CD4-positive, alpha-beta T cell treated with Interleukin-6 at 100 ng/mL for 8 hours (primary cell): ENCODE measurements around the gene UBR3.
"Not testable (repeated sequence)": the region's sequence is repeated elsewhere in the genome, so short reads cannot be mapped to it uniquely, and the experiment has no call there.

Experiments used
- DNase-seq: peaks from one replicate; pipeline ENCODE4 v3.0.0-alpha.2; 2020; ENCODE audit warnings: mixed read lengths, low spot score

Gene UBR3

DNA sequence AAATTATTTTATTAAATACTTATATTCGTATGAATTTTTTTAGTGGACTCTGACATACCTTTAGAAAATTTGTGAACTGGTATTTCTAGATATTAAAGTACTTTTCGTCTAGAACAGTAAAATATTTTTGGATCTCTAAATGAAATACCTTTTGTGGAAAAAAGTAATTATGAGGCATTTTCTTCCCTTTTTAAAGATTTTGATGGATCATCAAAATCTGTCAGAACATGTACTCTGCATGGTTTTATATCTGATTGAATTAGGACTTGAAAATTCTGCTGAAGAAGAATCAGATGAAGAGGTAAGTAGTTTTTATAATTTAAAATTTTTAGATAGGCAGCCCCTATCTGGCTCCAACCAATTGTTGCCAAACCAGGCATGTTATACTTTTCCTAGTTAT lies 118.8 kb downstream of the UBR3 start:
- no peak for DNase-seq

DNA sequence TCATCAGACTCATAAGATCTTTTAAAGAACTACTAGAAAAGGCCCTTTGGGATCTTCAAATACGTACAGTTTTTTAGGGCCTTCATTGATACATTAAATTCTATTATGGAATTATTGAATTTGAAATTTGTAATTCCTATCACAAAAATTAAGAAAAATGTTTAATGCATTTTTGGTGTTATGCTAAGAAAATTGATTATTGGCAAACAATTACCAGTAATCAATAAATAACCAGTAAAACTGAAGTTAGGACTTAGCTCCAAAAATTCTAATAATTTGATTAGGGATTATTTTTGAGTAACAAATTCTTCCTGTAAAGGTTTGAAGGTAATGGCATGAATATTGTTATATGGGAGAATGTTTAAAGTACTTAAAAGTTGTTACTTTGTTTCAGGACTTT lies 119.3 kb downstream of the UBR3 start:
- no peak for DNase-seq

DNA sequence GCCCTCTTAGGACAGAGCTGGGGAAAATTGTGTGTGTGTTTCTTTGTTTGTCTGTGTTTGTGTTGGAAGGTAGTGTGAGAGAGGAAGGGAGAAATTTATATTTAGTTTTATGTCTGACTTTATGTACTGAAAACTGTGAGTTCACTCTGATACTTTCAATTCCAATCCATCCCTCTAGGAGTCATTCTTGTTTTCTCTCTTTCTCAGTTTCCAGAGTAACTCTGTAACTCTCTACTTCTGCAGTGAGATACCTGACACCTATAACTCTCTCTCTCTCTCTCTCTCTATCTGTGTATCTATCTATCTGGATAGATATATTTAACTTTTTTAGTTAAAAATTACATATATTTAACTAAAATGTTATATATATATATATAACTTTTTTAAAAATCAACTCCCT lies 128.7 kb downstream of the UBR3 start:
- no peak for DNase-seq

DNA sequence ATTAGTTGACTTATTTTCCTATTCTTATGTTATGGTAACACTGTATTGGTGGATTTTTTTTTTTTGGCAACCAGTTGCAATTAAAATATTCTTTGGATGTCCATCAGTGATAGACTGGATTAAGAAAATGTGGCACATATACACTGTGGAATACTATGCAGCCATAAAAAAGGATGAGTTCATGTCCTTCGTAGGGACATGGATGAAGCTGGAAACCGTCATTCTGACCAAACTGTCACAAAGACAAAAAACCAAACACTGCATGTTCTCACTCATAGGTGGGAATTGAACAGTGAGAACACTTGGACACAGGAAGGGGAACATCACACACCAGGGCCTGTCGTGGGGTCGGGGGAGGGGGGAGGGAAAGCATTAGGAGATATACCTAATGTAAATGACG lies 130.0 kb downstream of the UBR3 start:
- DNase-seq: not testable (repeated sequence)

DNA sequence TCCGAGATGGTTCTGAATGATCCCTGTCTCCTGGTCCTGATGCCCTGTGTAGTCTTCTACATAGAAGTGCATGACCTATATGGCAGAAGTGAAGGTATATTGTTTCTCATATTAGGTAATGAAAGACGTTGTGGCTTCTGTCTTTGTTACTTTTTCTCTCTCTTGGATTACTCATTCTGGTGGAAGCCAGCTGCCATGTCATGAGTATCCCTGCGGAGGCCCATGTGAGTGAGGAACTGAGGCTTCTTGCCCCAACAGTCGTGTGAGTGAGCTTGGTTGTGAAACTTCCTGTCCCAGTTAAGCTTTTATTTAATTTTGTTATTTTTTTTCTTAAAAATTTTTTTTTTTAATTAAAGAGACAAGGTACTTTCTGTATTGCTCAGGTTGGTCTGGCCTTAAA lies 134.7 kb downstream of the UBR3 start:
- DNase-seq: no peak

DNA sequence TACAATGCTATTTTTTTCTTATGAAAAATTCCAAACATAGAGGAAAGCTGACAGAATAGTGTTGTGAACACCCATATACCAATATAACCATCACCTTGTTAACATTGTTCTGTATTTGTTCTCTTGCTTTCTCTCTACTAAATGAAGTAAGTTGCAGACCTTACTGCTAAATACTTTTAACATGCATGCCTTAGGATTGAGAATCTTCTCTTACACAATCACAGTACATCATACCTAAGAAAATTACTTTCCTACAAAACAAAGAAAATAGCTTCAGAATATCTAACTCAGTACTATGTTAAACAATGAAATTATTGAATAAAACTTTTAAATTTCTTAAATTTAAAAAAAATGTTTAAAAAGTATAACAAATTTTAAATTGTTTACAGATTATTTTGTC lies 136.5 kb downstream of the UBR3 start:
- no peak for DNase-seq

DNA sequence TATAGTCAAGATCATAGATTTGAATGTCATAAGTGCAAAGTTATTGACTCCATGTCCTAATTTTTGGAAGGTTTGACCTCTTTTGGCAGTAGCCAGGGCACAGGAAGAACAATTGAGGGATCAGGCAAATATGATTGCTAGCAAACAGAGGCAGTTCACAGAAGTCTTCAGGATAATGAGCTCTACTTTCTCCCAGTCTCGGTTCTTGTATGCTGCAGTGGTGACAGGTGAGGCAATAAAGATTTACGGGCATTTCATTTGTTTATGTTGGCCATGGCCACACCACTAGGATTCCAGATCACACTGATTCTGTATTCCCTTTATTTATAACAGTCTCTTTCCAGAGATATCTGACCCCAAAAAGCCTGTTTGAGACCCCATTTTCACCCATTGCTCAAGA lies 137.5 kb downstream of the UBR3 start:
- DNase-seq: no peak

DNA sequence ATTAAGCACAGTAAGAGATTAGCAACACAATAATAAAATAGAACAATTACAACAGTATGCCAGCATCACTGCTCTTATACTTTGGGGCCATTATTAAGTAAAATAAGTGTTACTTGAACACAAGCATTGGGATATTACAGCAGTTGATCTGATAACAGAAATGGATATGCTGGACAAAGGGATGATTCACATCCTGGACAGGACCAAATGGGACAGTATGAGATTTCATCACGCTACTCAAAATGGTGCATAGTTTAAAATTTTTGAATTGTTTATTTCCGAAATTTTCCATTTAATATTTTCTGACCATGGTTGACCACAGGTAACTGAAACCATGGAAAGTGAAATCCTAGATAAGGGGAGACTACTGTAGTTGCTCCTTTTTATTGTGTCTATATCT lies 138.2 kb downstream of the UBR3 start:
- no peak for DNase-seq

DNA sequence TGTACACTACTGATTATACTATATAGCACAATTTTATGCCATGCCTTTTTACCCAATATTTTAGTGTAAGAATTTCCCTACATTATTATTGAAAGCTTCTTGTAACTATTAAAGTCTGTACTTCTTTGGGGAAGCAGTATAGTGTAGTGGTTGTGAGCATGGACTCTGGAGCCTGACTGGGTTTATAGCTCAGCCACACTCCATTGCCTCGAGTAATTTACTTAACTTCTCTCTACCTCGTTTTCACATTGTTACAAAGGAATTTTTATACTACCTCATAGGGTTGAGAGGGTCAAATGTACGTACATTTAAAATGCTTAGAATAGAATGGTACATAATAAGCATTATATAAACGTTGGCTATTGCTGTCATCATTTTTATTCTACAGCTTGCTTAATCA lies 139.2 kb downstream of the UBR3 start:
- no peak for DNase-seq

DNA sequence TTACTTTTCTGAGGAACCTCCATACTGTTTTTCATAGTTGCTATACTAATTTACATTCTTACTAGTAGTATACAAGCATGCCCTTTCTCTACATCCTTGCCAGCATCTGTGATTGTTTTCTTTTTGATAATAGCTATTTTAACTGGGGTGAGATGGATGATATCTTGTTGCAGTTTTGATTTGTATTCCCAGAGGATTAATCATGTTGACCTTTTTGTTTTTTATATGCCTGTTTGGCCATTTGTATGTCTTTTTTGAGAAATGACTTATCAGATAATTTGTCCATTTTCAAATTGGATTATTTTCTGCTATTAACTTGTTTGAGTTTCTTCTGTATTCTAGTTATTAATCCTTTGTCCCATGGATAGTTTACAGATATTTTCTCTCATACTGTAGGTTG lies 141.5 kb downstream of the UBR3 start:
- no peak for DNase-seq

DNA sequence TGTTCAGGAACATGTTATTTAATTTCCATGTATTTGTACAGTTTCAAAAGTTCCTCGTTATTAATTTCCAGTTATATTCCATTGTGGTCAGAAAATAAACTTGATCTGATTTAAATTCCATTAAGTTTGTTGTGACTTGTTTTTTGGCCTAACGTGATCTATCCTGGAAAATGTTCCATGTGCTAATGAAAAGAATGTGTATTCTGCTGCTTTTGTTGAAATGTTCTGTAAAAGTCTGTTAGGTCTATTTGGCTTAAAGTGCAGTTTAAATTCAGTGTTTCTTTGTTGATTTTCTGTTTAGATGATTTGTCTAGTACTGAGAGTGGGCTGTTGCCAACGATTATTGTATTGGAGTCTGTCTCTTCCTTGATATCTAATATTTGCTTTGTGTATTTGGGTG lies 148.0 kb downstream of the UBR3 start:
- DNase-seq: no peak

DNA sequence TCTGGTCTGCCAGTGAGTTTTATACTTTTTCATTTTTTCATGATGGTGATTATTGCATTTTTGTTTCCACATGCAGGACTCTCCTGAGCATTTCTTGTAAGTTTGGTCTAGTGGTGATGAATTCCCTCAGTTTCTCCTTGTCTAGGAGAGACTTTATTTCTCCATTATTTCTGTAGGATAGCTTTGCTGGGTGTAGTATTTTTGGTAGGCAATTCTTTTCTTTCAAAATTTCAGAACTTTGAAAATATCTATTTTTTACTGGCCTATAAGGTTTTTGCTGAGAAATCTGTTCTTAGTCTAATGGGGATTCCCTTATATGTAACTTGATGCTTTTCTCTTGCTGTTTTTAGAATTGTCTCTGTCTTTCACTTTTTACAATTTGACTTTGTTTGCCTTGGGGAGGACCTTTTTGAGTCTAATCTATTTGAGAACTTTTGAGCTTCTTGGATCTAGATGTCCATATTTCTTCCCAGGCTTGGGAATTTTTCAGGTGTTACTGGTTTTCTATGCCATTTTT lies 149.1 kb downstream of the UBR3 start:
- DNase-seq: no peak

DNA sequence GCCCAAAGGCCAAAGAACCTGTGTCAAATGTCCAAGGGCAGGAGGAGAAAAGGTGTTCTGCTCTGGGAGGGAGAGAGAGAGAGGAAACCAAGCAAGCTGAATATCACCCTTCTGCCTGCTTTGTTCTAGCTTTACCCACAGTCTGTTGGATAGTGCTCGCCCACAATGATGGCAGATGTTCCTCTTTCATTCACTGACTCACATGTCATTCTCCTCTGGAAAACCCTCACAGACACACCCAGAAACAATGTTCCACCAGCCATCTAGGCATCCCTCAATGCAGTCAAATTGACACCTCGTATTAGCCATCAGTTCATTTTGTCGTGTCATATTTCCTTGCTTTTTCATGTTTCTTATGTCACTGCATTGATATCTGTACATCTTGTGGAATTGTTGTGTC lies 150.3 kb downstream of the UBR3 start:
- no peak for DNase-seq

DNA sequence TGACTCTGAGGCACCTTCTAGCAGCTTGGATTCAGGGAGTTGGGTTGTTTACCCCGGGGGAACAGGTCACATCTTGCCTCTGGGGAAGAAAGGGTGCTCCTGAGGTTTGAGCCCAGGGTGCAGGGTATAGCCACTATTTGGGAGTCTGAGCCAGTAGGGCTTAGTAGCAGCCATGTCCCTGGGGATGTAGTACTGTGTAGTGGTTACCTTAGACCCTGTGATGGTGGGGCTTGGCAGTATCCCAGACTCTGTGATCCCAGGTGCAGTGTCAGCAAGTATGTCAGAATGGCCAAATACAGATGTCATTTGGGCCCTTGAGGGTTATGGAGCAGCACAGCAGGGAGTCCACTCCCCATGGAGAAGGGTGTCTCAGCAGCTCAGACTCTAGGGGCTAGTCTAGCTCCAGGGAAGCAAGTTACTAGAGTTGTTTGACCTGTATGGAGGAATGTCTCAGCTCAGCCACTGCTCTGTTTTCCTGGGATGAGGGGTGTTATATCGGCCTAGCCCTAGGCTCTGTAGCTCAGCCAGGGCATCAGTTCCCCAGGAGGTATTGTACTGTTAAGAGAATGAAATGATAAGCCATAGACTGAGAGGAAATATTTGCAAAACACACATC lies 151.3 kb downstream of the UBR3 start:
- DNase-seq: no peak

DNA sequence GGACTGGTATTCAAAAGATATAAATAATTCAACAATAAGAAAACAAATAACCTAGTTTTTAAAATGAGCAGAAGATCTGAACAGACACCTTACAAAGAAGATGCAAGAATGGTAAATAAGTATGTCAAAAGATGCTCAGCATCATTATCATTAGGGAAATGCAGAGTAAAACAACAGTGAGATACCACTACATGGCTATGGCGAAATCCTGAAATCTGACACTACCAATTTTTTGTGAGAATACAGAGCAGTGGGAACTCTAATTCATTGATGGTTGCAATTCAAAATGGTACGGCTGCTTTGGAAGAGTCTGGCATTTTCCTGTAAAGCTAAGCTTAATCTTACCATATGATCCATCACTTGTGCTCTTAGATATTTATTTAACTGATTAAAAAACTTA lies 151.8 kb downstream of the UBR3 start:
- DNase-seq: no peak

DNA sequence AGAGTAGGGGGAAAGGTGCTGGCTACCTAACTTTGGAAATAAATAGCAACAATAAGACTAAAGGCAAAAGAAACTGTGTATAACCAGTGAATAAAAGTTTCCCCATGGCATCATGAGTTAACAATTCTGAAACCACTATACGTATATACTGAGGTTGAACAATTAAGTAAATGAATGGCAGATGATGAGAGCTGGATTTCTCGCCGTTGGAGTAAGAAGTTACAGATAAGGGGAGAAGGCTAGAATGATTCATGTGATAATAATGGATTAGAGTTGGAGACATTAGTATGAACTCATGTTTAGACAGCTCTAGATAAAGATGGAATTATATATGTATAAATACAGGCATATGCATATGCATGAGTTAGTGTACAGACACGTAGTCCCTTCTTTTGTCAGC lies 152.7 kb downstream of the UBR3 start:
- DNase-seq: no peak

DNA sequence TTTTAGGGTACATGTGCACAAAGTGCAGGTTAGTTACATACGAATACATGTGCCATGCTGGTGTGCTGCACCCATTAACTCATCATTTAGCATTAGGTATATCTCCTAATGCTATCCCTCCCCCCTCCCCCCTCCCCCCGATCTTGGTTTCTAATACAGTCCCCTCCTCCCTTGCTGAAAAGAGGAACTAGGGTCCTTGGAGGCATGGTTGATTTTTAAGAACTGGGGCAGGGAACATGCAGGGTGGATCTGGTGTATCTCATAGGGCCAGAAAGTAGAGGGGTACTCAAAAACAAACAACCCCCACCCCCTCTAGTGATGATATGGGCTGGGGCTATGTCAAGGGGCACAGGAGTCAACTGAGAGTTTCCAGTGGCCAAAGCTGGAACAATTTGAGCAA lies 153.4 kb downstream of the UBR3 start:
- no peak for DNase-seq

DNA sequence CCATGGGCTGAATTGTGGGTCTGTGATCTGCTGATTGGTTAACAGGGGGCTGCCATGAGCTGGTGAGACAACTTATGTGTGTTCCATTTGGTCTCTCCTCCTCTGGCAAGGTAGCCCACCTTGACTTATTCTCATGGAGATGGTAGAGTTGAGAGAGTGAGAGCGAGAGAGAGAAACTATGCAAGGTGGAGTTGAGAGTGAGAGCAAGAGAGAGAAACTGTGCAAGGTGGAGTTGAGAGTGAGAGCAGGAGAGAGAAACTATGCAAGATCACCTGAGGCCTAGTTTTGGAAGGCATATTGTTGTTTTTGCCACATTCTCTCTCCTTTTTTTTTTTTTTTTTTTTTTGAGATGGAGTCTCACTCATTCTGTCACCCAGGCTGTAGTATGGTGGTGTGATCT lies 155.7 kb downstream of the UBR3 start:
- DNase-seq: no peak

DNA sequence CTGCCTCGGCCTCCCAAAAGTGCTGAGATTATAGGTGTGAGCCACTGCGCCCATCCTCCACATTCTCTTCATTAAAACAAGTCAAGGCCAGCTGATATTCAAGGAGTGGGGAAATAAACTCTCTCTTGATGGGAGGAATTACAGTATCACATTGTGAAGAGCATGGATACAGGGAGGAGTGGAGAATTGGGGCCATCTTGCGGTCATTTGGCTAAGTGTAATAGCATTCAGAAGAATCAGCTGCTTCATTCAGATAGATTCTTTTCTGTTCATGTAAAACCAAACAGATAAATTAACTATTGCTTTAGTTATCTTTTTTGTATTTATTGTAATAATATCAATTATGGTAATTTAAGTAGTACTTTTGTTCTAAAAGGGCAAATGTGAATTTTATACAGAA lies 156.3 kb downstream of the UBR3 start:
- no peak for DNase-seq

DNA sequence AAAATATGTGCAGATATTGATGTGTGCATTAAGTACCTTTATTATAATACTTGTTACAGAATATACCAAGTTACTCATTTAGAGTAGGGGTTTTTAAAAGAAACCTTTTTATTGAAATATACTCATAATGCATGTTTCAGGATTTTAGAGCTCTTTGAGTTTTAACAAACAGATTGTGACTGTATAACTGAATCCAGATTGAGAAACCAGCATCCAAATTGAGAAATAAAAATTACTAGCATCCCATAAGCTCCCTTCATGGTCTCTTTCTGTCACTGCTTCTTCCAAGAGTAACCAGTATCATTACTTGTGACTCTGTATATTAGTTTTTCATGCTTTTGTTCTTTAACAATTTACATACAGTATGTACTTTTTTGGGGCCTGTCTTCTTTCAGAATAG lies 156.9 kb downstream of the UBR3 start:
- no peak for DNase-seq

DNA sequence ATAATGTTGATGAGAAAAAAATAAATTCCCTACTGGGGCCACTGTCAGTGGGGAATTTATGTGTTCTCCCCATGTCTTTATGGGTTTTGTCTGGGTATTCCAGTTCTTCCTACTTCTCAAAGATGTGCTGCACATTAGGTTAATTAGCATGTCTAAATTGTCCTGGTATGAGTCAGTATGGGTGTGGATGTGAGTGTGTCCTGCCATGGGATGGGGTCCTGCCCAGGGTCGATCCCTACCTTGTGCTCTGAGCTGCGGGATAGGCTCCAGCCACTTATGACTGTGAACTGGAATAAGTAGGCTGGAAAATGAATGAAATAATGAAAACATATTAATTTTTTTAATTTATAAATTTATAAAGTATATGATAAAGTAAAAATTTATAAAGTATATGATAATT lies 167.5 kb downstream of the UBR3 start:
- no peak for DNase-seq

DNA sequence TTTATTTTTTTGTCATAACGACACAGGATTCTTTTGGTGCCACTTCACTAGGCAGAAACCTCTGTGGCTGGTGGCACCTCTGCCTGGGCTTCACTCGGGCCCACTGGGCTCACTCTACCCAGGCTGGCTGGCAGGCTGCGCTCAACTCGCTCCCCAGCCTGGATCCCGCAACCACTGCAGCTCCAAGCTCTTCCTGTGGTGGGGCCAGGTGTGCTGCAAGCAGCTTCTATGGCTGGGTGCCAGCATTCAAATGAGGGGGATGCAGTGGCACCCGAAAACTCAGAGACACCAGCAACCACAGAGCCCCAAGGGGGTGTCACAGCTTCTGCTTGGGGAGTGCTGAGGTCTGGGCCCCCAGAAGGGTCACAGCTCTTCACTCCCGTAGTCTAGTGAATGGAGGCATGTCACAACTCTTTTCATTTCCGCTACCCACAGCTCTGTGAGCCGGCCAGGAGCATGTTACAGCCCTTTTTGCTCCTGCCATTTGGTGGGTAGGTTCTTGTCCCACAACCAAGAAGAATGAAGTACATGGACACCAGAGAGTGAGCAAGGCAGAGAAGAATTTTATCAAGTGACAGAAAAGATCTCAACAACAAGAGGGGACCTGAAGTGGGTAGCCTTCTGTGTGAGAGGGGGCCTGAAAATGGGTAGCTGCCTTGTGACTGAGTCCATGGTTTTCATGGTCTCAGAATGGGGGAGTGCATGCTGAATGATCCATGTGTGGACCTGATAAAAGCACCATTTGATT lies 170.1 kb downstream of the UBR3 start:
- DNase-seq: no peak

DNA sequence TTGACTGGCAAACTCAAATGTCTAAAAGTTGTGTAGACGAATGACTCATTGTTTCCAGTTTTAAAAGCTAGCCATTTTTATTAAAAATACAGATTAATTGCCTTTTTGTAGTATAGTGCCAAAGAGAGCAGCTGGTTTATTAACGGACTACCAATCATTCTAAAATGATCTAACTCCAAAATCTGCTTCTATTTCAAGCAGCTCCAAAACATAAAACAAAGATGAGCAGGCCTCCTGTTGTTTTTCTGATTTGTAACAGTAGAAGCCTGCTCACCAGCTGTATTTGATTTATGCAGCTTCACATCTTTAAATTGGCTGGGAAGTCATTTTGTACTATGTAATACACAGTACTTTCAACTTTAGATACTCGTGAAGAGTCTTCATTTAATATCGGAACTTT lies 171.8 kb downstream of the UBR3 start:
- no peak for DNase-seq

DNA sequence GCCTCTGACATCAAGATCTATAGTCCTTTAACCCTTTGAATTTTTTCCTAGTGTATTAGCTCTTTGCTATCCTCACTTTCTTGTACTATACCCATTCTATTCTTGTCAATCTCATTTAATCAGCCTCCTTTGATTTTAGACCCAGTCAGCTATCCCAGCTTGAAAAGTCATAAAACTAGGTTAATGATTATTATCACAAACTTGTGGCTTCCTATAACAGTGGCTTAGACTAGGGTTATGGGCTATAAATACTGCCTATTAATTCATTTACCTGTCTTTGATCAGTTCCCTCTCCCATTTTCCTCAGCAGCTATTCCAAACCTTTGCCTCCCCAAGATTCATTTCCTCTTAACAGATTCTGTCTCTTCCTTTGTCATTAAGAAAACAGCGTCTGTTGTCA lies 174.8 kb downstream of the UBR3 start:
- DNase-seq: no peak
